ENCODE data around the gene SMAD3.

SMAD3 gene

DNA sequence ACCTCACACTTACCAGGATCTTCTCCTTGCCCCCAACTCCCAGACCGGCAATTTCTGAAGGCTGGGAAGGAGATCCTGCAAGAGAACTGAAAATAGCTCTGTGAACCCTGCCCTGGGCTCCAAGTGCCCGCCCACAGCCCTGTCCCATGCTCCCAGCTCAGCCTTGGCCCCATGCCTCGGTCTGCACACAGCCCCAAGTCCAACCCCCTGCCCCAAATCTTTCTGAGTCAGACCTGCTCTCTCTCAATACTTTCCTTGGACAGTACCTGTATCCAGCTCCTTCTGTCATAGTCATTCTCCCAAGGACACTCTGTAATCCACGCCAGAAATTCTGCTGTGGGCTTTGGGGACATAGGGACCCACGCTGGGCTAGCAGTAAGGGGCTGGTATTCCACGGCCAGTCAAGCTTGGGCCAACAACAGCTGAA lies 6.3 kb upstream of the SMAD3 start:
- TF ChIP-seq, protein P1, sequence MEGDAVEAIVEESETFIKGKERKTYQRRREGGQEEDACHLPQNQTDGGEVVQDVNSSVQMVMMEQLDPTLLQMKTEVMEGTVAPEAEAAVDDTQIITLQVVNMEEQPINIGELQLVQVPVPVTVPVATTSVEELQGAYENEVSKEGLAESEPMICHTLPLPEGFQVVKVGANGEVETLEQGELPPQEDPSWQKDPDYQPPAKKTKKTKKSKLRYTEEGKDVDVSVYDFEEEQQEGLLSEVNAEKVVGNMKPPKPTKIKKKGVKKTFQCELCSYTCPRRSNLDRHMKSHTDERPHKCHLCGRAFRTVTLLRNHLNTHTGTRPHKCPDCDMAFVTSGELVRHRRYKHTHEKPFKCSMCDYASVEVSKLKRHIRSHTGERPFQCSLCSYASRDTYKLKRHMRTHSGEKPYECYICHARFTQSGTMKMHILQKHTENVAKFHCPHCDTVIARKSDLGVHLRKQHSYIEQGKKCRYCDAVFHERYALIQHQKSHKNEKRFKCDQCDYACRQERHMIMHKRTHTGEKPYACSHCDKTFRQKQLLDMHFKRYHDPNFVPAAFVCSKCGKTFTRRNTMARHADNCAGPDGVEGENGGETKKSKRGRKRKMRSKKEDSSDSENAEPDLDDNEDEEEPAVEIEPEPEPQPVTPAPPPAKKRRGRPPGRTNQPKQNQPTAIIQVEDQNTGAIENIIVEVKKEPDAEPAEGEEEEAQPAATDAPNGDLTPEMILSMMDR (IDR thresholded peaks at IDR 0.05; ENCODE audit: extremely low read depth, missing control alignments), result no peak
- no peak for DNase-seq (ENCODE audit: low spot score)

GRCh38 chr15:67061811-67062368 lies 3.5 kb upstream of the SMAD3 start:
- TF ChIP-seq, protein P1 (IDR thresholded peaks at IDR 0.05; ENCODE audit: extremely low read depth, missing control alignments), result no peak
- no peak for DNase-seq (ENCODE audit: low spot score)

- no peak for DNase-seq (ENCODE audit: low spot score)
- TF ChIP-seq, protein P1 (IDR thresholded peaks at IDR 0.05; ENCODE audit: extremely low read depth, missing control alignments), result no peak
Measured at GRCh38 chr15:67062369-67062985, 2.9 kb upstream of the SMAD3 start.

GRCh38 chr15:67063689-67064606 lies 1.5 kb upstream of the SMAD3 start:
- TF ChIP-seq, protein P1 (IDR thresholded peaks at IDR 0.05; ENCODE audit: extremely low read depth, missing control alignments), result no peak
- no peak for DNase-seq (ENCODE audit: low spot score)

DNA sequence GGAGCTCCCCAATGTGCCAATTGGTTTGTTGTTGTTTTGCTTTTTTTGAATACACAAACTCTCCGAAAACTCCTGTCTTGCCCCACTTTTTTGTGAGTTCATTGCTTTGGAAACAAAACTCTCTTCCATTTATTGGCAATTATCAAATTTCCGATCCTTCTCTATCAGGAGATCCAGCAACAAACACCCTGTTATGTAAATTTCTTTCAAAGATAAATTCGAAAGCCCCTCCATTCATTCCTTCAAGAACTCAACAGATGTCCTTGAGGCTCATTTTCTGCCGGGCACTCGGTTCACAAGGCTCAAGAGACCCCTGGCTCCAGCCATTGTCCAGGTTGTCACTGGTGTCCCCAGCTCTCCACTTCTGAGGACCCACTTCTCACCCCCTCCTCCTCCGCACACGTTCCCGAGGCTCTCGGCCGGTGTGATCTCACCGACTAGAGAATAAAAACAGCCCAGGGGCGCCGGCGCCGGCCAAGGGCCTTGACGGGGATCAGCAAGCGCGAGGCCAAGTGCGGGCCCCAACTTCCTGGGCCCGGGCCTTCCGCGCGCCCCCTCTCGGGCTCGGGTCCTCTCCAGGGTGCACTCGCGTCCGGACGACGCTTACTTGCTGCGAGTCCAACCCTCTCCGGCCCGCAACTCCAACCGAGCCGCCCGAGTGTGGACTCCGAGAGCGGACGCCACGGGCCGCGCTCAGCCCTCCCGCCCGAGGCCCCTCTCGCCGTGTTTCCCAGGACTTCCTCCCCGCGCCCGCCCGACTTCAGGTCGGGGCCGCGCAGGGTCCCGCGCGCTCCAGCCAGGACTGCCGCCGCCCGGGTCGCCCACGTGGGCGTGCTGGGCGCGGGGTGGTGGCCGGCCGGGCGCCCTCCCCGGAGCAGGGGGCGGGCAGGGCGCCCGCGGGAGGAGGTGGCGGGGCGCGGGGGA lies 533 bp upstream of the SMAD3 start:
- TF ChIP-seq, protein P1 (IDR thresholded peaks at IDR 0.05; ENCODE audit: extremely low read depth, missing control alignments), result no peak
- peak; percentile 71 for DNase-seq (ENCODE audit: low spot score)

- TF ChIP-seq, protein P1 (IDR thresholded peaks at IDR 0.05; ENCODE audit: extremely low read depth, missing control alignments), result no peak
- DNase-seq (ENCODE audit: low spot score), result peak; percentile 54
Measured at GRCh38 chr15:67066041-67066958, 898 bp downstream of the SMAD3 start.
